Measurements from ENCODE around the gene AP2B1. TPM values are rescaled to one million over a fixed set of nuclear protein-coding genes. Genes with fewer than 3 reads are reported as not detected.

Gene AP2B1
- total and polyA plus RNA-seq, 9 of the 15 experiments (the other 6 are each of a cell fraction or from before 2014, with no cell fraction given): 60.1 to 287 (median 105) TPM

DNA sequence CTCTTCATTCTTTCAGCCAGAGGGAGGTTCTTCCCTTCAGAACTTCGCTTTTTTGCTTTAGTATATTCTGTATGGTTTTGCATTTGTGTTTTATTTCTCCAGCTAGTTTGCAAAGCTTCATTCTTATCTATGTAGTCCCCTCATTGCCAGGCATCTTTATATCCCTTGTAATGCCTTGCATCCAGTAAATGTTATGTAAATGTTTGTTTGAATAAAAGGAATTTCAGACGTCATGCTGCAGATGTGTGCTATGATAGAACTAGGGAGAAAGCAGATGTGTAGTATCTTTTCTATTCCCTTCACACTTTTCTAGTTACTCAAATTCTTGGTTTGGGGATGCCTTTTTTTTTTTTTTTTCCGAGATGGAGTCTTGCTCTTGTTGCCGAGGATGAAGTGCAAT is 81.7 kb downstream of the AP2B1 start:
- Histone ChIP-seq H3K79me2 (ENCODE audit: control insufficient read depth, insufficient read depth, low read length) (no peaks in the 10 kb centered on the region), H3K4me1 (replicated peaks in 1 of 2; ENCODE audit: control insufficient read depth in 2 of 2, insufficient read depth in 2 of 2, low read length in 2 of 2) (no peaks in the 10 kb centered on the region), H3K9me3 (replicated peaks; ENCODE audit: control insufficient read depth, insufficient read depth, low read depth, low read length) (no peaks in the 10 kb centered on the region), H3K4me3 (no peak overlapping the region), H3K27me3 (ENCODE audit: control insufficient read depth in 2 of 2, insufficient read depth in 2 of 2, low read length in 2 of 2) (no peaks in the 10 kb centered on the region), H3K36me3 (ENCODE audit: control insufficient read depth, insufficient read depth, low read length) (peaks cover 90% of the 10 kb centered on the region), H3K4me2 (ENCODE audit: insufficient read depth, low read length) (no peak overlapping the region), H3K9me1 (ENCODE audit: control insufficient read depth, insufficient read depth, low read length) (no peaks in the 10 kb centered on the region), H3K27ac (ENCODE audit: extremely low read depth, low read depth, low read length) (no peak overlapping the region), H4K20me1 (replicated peaks; ENCODE audit: control insufficient read depth, insufficient read depth, low read length) (no peaks in the 10 kb centered on the region), H3K9ac (ENCODE audit: insufficient read depth in 1 of 2, low read depth in 2 of 2, low read length in 2 of 2) (no peak overlapping the region), H2AFZ (ENCODE audit: low read depth, low read length) (no peak overlapping the region)
- in situ Hi-C loops (cut with MboI): no loop called here
- intact Hi-C loops (cut with micrococcal nuclease): no loop called here
- POLR2A ChIA-PET: no interaction called here
- no TSS peak for BruUV-seq (replicated peaks)
- FAIRE-seq (no peak), ATAC-seq (no peak), DNase-seq (ENCODE audit: extremely low read depth in 1 of 4, low spot score in 3 of 4) (no peak)
- CTCF ChIA-PET (ENCODE audit: low intra/inter-chr PET ratio): no interaction called here
- 79% methylated on average over 3 of the region's 4 CpGs for WGBS (ENCODE audit: insufficient coverage, low coverage, missing lambda C conversion rate)
- TF ChIP-seq, protein P1, sequence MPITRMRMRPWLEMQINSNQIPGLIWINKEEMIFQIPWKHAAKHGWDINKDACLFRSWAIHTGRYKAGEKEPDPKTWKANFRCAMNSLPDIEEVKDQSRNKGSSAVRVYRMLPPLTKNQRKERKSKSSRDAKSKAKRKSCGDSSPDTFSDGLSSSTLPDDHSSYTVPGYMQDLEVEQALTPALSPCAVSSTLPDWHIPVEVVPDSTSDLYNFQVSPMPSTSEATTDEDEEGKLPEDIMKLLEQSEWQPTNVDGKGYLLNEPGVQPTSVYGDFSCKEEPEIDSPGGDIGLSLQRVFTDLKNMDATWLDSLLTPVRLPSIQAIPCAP (CRISPR knock-in tag; IDR thresholded peaks at IDR 0.05; ENCODE audit: borderline replicate concordance): no peak
- no peak for TF ChIP-seq ESRRA (IDR thresholded peaks at IDR 0.05; ENCODE audit: borderline replicate concordance, low read depth)
- TF ChIP-seq RUNX1 (IDR thresholded peaks at IDR 0.05; ENCODE audit: low read depth): no peak
- TF ChIP-seq KLF10 (CRISPR knock-in tag; IDR thresholded peaks at IDR 0.05): no peak
- no peak for TF ChIP-seq TCF7L2 (IDR thresholded peaks at IDR 0.05; ENCODE audit: low read depth, low read length)

- Histone ChIP-seq H3K9me1 (ENCODE audit: control insufficient read depth, insufficient read depth, low read length) (no peaks in the 10 kb centered on the region), H3K9me3 (replicated peaks; ENCODE audit: control insufficient read depth, insufficient read depth, low read depth, low read length) (no peaks in the 10 kb centered on the region), H3K27ac (ENCODE audit: extremely low read depth, low read depth, low read length) (no peak overlapping the region), H3K79me2 (ENCODE audit: control insufficient read depth, insufficient read depth, low read length) (no peaks in the 10 kb centered on the region; the same call in 2 of the 3 replicates), H2AFZ (ENCODE audit: low read depth, low read length) (no peak overlapping the region), H3K4me1 (replicated peaks in 1 of 2; ENCODE audit: control insufficient read depth in 2 of 2, insufficient read depth in 2 of 2, low read length in 2 of 2) (no peaks in the 10 kb centered on the region), H3K36me3 (ENCODE audit: control insufficient read depth, insufficient read depth, low read length) (peaks cover 86% of the 10 kb centered on the region), H3K27me3 (ENCODE audit: control insufficient read depth in 2 of 2, insufficient read depth in 2 of 2, low read length in 2 of 2) (no peaks in the 10 kb centered on the region), H3K9ac (ENCODE audit: insufficient read depth in 1 of 2, low read depth in 2 of 2, low read length in 2 of 2) (no peak overlapping the region), H3K4me2 (ENCODE audit: insufficient read depth, low read length) (no peak overlapping the region), H4K20me1 (replicated peaks; ENCODE audit: control insufficient read depth, insufficient read depth, low read length) (no peaks in the 10 kb centered on the region), H3K4me3 (no peak overlapping the region)
- ATAC-seq (no peak), FAIRE-seq (no peak), DNase-seq (ENCODE audit: extremely low read depth in 1 of 4, low spot score in 3 of 4) (no peak)
- in situ Hi-C loops (cut with MboI): no loop called here
- BruUV-seq (replicated peaks): no TSS peak
- CTCF ChIA-PET (ENCODE audit: low intra/inter-chr PET ratio): no interaction called here
- intact Hi-C loops (cut with micrococcal nuclease): no loop called here
- POLR2A ChIA-PET: interaction anchor here (1.2 to 2.1 kb wide), 3 partner anchors 9 to 15 kb away, joined by 3 to 8 read pairs (median 5); no protein-coding TSS in a partner anchor
- 79% methylated on average over 5 of the region's 5 CpGs for WGBS (ENCODE audit: insufficient coverage, low coverage, missing lambda C conversion rate)
- TF ChIP-seq KLF10 (CRISPR knock-in tag; IDR thresholded peaks at IDR 0.05) (no peak), HOMEZ (CRISPR knock-in tag; IDR thresholded peaks at IDR 0.05) (no peak), ZNF766 (CRISPR knock-in tag; conservative IDR thresholded peaks at IDR 0.05) (no peak), ZNF311 (CRISPR knock-in tag; IDR thresholded peaks at IDR 0.05) (no peak), ZNF274 (IDR thresholded peaks at IDR 0.05; ENCODE audit: borderline replicate concordance, low read depth, low read length) (no peak), HDGF (IDR thresholded peaks at IDR 0.05) (no peak)
- TF ChIP-seq, protein P2, sequence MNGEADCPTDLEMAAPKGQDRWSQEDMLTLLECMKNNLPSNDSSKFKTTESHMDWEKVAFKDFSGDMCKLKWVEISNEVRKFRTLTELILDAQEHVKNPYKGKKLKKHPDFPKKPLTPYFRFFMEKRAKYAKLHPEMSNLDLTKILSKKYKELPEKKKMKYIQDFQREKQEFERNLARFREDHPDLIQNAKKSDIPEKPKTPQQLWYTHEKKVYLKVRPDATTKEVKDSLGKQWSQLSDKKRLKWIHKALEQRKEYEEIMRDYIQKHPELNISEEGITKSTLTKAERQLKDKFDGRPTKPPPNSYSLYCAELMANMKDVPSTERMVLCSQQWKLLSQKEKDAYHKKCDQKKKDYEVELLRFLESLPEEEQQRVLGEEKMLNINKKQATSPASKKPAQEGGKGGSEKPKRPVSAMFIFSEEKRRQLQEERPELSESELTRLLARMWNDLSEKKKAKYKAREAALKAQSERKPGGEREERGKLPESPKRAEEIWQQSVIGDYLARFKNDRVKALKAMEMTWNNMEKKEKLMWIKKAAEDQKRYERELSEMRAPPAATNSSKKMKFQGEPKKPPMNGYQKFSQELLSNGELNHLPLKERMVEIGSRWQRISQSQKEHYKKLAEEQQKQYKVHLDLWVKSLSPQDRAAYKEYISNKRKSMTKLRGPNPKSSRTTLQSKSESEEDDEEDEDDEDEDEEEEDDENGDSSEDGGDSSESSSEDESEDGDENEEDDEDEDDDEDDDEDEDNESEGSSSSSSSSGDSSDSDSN (IDR thresholded peaks at IDR 0.05; ENCODE audit: borderline replicate concordance in 1 of 2, low read depth in 2 of 2, low read length in 2 of 2): no peak
Observed at GRCh38 chr17:35674552-35674951, 87.4 kb downstream of the AP2B1 start.

Data from K562 (cell line).